Large intestine (tissue), 3 donors: ENCODE data around the gene POU3F3. TPM values are rescaled to one million over a fixed set of nuclear protein-coding genes. Genes with fewer than 3 reads are reported as not detected.

ENCODE experiments used
- DNase-seq, 2 donors: peaks; one replicate each; pipeline versions ENCODE4 v3.0.0 to v3.0.0-alpha.2; 2013
- H3K27ac ChIP-seq: one replicate; pipeline ENCODE4 v1.5.1; 2013; ENCODE audit warnings: low read length
- H3K27me3 ChIP-seq: 2 replicates; pipeline ENCODE4 v1.6.1; 2013; ENCODE audit warnings: low read length; ENCODE audit not compliant: control insufficient read depth, insufficient read depth
- H3K36me3 ChIP-seq: 2 replicates; pipeline ENCODE4 v1.6.1; 2013; ENCODE audit warnings: low read length; ENCODE audit not compliant: control insufficient read depth, insufficient read depth
- H3K4me1 ChIP-seq: one replicate; pipeline ENCODE4 v1.6.1; 2013; ENCODE audit warnings: low read length; ENCODE audit not compliant: control insufficient read depth, insufficient read depth
- H3K4me3 ChIP-seq: one replicate; pipeline ENCODE4 v1.5.1; 2013; ENCODE audit warnings: low read length
- H3K9me3 ChIP-seq: one replicate; pipeline ENCODE4 v1.6.1; 2013; ENCODE audit warnings: mild to moderate bottlenecking, low read depth, low read length, moderate library complexity; ENCODE audit not compliant: control insufficient read depth
- WGBS: methylation state at CpG from one replicate; pipeline ENCODE4 v1.1.5; 2013; ENCODE audit warnings: low lambda C conversion rate; ENCODE audit not compliant: insufficient coverage; 5-methylcytosine and 5-hydroxymethylcytosine counted together
- polyA plus RNA-seq: library from polyadenylated mRNA; unstranded; fragments of 120-200 nt; gene quantifications from one replicate; pipeline ENCODE4 v1.2.1, GENCODE V29; 2013

The POU3F3 gene
- polyA plus RNA-seq, 1 donor: not detected

DNA sequence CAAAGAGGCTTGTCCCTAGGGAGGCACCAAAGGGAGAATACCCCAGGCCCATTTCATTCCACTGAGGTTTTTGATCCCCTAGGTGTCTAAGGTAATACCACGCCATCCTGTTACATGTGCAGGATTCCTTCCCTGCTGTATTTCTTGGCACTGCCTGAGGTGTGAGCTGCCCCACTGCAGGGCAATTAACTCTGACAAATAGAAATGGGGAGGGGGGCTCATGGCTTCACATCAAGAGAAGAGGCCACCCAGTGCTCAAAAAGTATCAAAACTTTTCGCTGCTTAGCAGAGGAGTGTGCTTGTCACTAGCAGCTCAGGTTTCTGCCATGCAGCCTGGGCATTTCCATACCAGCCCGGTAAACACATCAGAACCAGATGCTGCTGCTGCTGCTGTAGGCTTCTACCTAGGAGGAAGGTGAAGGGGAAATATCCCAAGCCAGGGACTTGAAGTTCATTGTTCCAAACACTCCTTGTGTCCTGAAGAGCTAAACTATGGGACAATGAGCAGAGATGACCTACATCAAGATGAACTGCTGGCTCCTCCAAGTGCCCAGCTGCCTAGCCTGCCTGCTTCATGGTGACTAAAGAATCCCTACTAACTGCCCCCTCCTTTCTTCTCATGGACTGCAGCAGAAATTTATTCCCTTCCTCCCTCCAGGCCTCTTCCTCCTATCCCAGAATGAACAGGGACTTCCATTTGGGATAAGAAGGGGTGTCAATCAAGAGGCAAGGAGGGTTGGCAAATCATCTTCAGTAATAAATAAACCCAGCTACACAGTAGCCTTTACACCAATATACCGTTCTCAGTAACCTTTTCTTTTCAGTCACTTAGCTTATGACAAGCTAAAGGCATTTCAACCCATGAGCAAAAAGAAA lies 16.4 kb downstream of the POU3F3 start:
- Histone ChIP-seq H3K36me3 (no peaks in the 10 kb centered on the region), H3K9me3 (no peaks in the 10 kb centered on the region), H3K27me3 (peaks cover 94% of the 10 kb centered on the region), H3K4me1 (no peaks in the 10 kb centered on the region), H3K4me3 (no peak overlapping the region), H3K27ac (no peak overlapping the region)
- no peak for DNase-seq
- WGBS: 43% methylated on average over 1 of the region's 4 CpGs

DNA sequence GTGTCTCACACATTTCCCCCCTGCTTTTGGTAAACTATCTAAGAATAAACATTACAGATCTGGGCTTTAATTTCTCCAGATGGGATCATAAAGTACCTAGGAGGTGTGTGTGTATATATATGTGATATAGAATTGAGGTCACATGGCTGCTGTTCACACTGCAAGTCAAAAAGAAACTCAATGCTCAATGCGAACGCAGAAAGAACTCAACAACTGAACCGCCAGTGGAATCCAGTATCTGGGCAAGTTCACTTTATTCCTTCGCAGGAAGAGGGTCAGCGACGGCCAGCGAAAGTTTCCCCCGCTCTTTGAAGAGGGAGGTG lies 17.7 kb downstream of the POU3F3 start:
- no CpG with 5 or more reads among the region's 8 CpGs for WGBS
- no peaks in the 10 kb centered on the region for H3K4me1 ChIP-seq
- H3K27me3 ChIP-seq: peaks cover 86% of the 10 kb centered on the region
- H3K9me3 ChIP-seq: no peaks in the 10 kb centered on the region
- no peak overlapping the region for H3K4me3 ChIP-seq
- no peaks in the 10 kb centered on the region for H3K36me3 ChIP-seq
- H3K27ac ChIP-seq: no peak overlapping the region
- no peak for DNase-seq

DNA sequence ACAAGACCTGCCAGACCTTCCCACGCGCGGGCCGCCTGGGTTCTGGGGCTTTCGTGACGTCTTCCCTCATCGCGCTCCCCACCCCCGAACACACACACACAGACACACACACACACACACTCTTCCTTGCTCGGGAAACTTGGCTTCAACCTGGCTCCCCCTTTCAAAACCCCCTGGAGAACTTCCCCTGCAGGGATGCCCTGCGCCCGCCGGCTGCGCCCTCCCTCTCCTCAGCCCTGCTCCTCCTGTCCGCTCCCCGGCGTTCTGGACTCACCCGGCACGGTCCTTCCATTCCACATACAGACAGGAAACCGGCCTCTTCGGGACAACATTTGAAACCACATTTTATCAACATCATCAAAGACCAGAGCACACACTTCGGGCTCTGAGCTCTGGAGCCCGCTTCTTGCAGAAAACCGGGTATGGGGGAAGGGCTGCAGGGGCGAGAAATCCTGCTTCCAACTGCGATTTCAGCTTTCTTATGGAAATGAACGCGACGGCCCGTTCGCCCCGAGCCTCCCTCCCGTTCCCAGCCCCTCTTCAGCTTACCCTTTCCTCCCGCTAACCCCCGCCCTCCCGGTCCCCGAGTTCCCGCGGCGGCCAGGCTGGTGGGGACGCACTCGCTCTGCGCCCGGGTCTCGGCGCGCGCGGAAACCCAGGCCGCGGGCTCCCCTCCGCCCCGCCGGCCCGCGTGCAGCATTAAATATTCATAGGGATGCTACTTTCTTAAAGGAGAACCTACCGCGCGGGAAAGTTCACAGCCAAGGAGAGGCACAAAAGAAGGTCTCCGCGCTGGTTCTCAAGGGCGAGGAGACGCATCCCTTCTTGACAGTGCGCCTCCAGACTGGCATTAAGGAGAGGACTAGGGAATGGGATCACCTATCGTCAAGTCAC lies 18.3 kb downstream of the POU3F3 start:
- WGBS: no CpG with 5 or more reads among the region's 65 CpGs
- H3K4me1 ChIP-seq: no peaks in the 10 kb centered on the region
- peaks cover 86% of the 10 kb centered on the region for H3K27me3 ChIP-seq
- no peak for DNase-seq
- no peaks in the 10 kb centered on the region for H3K36me3 ChIP-seq
- no peak overlapping the region for H3K4me3 ChIP-seq
- H3K9me3 ChIP-seq: no peaks in the 10 kb centered on the region
- H3K27ac ChIP-seq: no peak overlapping the region

DNA sequence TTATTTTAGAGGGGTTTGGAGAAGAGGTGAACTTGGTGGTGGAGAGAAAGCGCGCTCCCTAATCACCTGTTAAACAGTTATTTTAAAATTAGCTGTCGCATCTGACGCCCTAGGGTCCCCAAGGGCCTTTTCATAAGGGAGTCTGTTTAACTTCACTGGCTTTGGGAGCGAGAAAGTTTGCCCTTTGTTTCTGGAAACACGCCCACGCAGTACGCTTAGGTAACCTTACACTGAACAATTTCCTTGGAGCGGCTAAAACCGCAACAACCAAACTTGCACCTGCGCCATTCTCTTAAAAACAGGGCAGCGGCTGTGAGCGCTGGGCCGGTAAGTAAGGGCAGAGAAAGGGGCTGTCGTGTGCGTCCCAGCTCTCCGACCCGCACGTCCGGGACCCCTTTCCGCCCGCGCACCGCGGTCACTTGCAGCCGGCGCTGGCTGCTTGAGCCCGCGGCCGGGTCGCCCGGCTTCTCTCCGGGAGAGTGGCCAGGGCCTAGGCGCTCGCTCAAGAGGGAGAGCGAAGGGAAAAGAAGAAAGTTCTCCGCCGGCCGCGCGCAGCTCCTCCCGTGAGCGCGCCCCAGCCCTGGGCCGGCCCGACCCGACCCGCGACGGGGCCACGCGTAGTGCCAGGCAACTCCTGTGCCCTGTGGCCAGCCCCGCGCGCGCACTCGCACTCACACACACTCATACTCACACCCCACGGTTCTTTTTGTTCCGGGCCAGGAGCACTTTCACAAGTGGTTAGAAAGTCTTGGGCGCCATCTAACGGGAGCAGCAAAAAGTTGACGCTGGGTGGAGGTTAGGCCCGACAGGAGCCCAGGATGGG lies 19.2 kb downstream of the POU3F3 start:
- H3K4me1 ChIP-seq: no peaks in the 10 kb centered on the region
- no peaks in the 10 kb centered on the region for H3K9me3 ChIP-seq
- no peaks in the 10 kb centered on the region for H3K36me3 ChIP-seq
- no peak overlapping the region for H3K27ac ChIP-seq
- WGBS: no CpG with 5 or more reads among the region's 63 CpGs
- H3K4me3 ChIP-seq: peak overlapping the region; percentile 28
- peaks cover 85% of the 10 kb centered on the region for H3K27me3 ChIP-seq
- DNase-seq: peak; percentile 48 to 72

DNA sequence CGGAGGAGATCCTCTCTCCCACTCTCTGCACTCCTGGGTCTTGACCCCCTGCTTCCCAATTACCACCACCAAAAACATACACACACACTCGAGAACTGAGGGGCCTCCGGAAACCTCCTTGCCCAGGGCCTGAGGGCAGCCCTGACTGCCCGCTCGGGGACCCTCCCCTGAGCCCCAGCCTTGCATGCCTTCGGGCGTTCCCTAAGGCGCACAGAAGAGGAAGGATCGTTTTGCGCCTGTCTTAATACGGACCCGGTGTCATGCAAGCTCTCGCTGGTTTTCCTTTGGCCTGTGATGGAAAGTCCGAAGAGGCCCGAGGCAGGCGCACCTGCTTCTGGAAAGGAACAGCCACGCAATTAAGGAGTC lies 19.8 kb downstream of the POU3F3 start:
- H3K36me3 ChIP-seq: no peaks in the 10 kb centered on the region
- H3K4me1 ChIP-seq: no peaks in the 10 kb centered on the region
- H3K27me3 ChIP-seq: peaks cover 83% of the 10 kb centered on the region
- no peaks in the 10 kb centered on the region for H3K9me3 ChIP-seq
- H3K4me3 ChIP-seq: no peak overlapping the region
- no peak for DNase-seq
- WGBS: no CpG with 5 or more reads among the region's 17 CpGs
- no peak overlapping the region for H3K27ac ChIP-seq

DNA sequence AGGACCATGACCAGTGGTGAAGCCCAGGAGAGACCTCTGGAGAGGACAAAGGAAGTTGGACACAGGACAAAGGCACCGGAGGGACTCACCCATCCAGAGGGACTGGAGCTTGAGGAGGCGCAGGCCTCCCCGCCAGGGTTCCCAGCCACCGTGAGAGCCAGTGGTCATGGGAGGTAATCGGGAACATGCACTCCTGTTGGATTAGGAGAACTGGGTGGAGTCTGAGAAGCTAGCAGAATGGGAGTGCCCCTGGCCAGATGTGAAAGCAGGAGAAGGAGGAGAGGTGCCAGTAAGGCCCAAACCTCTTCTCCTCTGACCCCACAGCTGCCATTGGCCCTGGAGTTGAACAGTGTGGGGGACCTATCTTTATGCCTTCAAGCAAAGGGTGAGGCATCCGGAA lies 20.3 kb downstream of the POU3F3 start:
- Histone ChIP-seq H3K27me3 (peaks cover 82% of the 10 kb centered on the region), H3K27ac (no peak overlapping the region)
- WGBS: no CpG with 5 or more reads among the region's 6 CpGs

DNA sequence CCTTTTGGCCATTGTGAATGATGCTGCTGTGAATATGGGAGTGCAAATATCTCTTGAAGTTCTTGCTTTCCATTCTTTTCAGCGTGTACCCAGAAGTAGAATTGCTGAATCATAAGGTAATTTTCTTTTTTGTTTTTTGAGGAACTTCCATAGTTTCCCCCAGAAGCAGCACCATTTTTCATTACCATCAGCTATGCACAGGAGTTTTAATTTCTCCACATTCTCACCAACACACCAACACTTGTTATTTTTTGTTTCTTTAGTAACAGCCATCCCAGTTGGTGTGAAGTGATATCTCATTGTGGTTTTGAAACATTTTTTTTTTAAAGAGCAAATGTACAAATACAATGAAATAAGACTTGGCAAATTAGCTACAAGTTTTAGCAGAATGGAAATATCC lies 21.3 kb downstream of the POU3F3 start:
- no peak for DNase-seq
- 83% methylated on average over 1 of the region's 1 CpG for WGBS
- H3K27me3 ChIP-seq: peaks cover 82% of the 10 kb centered on the region
- no peak overlapping the region for H3K27ac ChIP-seq
- H3K9me3 ChIP-seq: no peaks in the 10 kb centered on the region
- no peaks in the 10 kb centered on the region for H3K36me3 ChIP-seq
- no peak overlapping the region for H3K4me3 ChIP-seq
- no peaks in the 10 kb centered on the region for H3K4me1 ChIP-seq

More for the DNA sequence above, 20.3 kb downstream of the POU3F3 start:
- DNase-seq: no peak
- no peak overlapping the region for H3K4me3 ChIP-seq
- H3K36me3 ChIP-seq: no peaks in the 10 kb centered on the region
- no peaks in the 10 kb centered on the region for H3K4me1 ChIP-seq
- H3K9me3 ChIP-seq: no peaks in the 10 kb centered on the region

DNA sequence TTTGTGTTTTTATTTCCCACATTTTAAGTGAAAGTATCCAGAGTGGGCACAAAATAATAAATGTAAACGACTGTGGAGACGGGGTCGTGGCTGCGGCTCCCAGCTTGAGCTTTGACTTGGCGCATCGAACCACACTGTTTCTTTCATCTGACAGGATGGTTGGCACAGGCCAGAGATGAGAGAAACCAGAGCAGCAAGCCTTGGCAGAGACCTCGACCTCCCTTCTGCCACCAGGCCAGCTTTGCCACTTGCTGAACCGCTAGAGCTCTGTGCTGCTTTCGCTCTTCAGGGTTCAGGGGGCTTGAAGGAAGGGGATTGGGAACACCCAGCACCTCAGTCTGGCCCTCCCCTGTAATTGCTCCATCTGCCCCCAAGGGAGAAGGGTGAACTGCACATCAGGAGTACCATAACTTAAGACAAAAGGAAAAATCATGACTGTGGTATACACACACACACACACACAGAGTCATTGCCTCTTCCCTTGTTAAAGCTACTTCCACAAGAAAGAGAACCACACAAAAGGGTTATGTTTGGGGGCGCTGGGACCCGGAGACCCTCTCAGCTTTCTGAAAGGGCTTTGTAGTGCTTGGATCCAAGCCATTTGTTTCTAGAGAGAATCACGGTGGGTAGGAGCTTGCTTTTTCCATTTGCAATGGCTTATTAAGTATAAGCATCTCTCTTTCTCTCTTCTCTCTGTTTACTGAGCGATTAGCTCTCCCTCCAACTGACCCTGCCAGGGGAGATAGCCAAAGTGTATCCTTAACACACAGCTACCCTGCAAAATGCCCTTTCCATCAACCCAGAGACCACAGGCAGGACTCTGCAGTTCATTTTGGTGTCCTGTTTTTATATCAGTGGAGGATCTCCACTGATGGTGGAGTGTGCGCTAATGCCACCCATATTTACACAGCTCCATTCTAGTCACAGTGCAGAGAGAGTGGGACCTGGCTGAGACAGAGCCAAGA lies 23.0 kb downstream of the POU3F3 start:
- H3K9me3 ChIP-seq: no peaks in the 10 kb centered on the region
- no CpG with 5 or more reads among the region's 14 CpGs for WGBS
- H3K27ac ChIP-seq: no peak overlapping the region
- H3K27me3 ChIP-seq: peaks cover 77% of the 10 kb centered on the region
- no peaks in the 10 kb centered on the region for H3K4me1 ChIP-seq
- no peak overlapping the region for H3K4me3 ChIP-seq
- H3K36me3 ChIP-seq: no peaks in the 10 kb centered on the region
- no peak for DNase-seq

DNA sequence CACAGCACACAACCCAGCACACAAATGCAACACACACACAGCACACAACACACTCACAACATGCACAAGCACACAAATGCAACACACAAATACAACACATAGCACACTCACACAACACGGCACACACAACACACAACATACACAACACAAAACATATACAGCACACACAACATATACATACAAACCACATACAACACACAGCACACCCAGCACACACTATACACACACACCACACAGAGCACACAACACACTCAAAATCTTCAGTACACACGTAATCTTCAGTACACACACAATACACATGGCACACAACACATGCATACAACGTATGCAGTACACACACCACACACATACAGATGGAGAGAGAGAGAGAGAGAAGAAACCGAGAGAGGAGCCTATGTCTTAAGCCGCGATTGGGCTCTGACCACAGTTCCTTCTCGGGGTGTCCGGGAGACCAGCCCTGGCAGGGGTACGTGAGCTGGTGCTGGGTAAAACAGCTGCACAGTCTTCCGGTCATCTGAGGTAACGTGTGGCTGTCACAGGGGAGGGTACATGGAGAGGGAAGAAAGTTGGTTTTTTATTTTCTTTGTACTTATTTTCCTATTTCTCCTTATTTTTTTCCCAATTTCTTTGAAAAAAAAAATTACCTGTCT lies 25.1 kb downstream of the POU3F3 start:
- Histone ChIP-seq H3K36me3 (no peaks in the 10 kb centered on the region), H3K4me1 (no peaks in the 10 kb centered on the region), H3K9me3 (no peaks in the 10 kb centered on the region), H3K27ac (no peak overlapping the region), H3K27me3 (peaks cover 65% of the 10 kb centered on the region), H3K4me3 (no peak overlapping the region)
- 100% methylated on average over 1 of the region's 11 CpGs for WGBS
- no peak for DNase-seq
